ENCODE data around the gene CSPG4. TPM values are rescaled to one million over a fixed set of nuclear protein-coding genes. Genes with fewer than 3 reads are reported as not detected.
"Not testable (repeated sequence)": the region's sequence is repeated elsewhere in the genome, so short reads cannot be mapped to it uniquely, and the experiment has no call there.

CSPG4 gene
- total RNA-seq, 1 experiment from 2014 or later: 2.0 TPM

GRCh38 chr15:75705854-75706681 lies 6.6 kb downstream of the CSPG4 start:
- H4K5ac ChIP-seq (ENCODE audit: insufficient read length, low read depth, low read length): no peak overlapping the region
- no CpG with 5 or more reads among the region's 14 CpGs for WGBS (ENCODE audit: extremely low coverage, insufficient read length, low lambda C conversion rate)
- H3K9ac ChIP-seq (ENCODE audit: extremely low read depth, insufficient read length, low read length): no peak overlapping the region
- no peaks in the 10 kb centered on the region for H3K9me3 ChIP-seq (ENCODE audit: control insufficient read depth, low read depth, low read length)
- no peaks in the 10 kb centered on the region for H3K79me1 ChIP-seq (ENCODE audit: insufficient read depth, low read depth, low read length, poor library complexity, severe bottlenecking)
- no peak overlapping the region; the same call in 1 of the 2 replicates for H3K14ac ChIP-seq (ENCODE audit: insufficient read depth, low read length)
- no peaks in the 10 kb centered on the region for H3K27me3 ChIP-seq (ENCODE audit: insufficient read depth, low read length)
- H3K4me1 ChIP-seq (ENCODE audit: insufficient read depth, low read length): no peaks in the 10 kb centered on the region; the same call in 1 of the 2 replicates
- H2BK120ac ChIP-seq (ENCODE audit: low read depth, low read length, poor library complexity, severe bottlenecking): no peak overlapping the region
- H4K91ac ChIP-seq (ENCODE audit: insufficient read length, low read depth, low read length): no peak overlapping the region
- Mint-ChIP-seq H3K9me3 (no peaks in the 10 kb centered on the region; a peak in 1 of 5 replicates), H3K27ac (peak overlapping the region; percentile 9 to 34 (median 32); a peak in 4 of 7 replicates), H3K4me3 (no peak overlapping the region), H3K36me3 (ENCODE audit: insufficient read depth in 1 of 3, low read depth in 3 of 3) (no peaks in the 10 kb centered on the region), H3K4me1 (peaks cover 0 to 16% of the 10 kb centered on the region in 2 experiments; a peak in 2 of 4 replicates), H3K27me3 (ENCODE audit: low read depth) (peaks cover 3% of the 10 kb centered on the region; the same call in 1 of the 2 replicates)
- H3K4ac ChIP-seq (ENCODE audit: low read depth, low read length): no peak overlapping the region
- no peak overlapping the region for H3K27ac ChIP-seq (ENCODE audit: insufficient read length, low read depth, low read length)
- H3K4me2 ChIP-seq (ENCODE audit: insufficient read depth, insufficient read length, low read length): no peak overlapping the region
- H2AK5ac ChIP-seq (ENCODE audit: insufficient read length, low read length): no peak overlapping the region
- no peak overlapping the region for H2BK15ac ChIP-seq (ENCODE audit: low read depth, low read length)
- no peaks in the 10 kb centered on the region for H3K79me2 ChIP-seq (ENCODE audit: insufficient read depth, low read length)
- H2BK20ac ChIP-seq (ENCODE audit: low read depth, low read length, poor library complexity, severe bottlenecking): no peak overlapping the region
- no peaks in the 10 kb centered on the region for H3K23me2 ChIP-seq (ENCODE audit: insufficient read length, low read depth, low read length, poor library complexity, severe bottlenecking)
- H3K18ac ChIP-seq (ENCODE audit: insufficient read length, low read depth, low read length): no peak overlapping the region
- H2BK12ac ChIP-seq (ENCODE audit: insufficient read length, low read depth, low read length): no peak overlapping the region
- H4K20me1 ChIP-seq (ENCODE audit: control insufficient read depth, insufficient read depth, insufficient read length): no peaks in the 10 kb centered on the region
- DNase-seq: no peak
- no peak overlapping the region for H3T11ph ChIP-seq (ENCODE audit: low read length)
- H3K56ac ChIP-seq (ENCODE audit: insufficient read length, low read depth, low read length): no peak overlapping the region
- H2AFZ ChIP-seq (ENCODE audit: low read length): no peak overlapping the region
- no peak overlapping the region for H4K8ac ChIP-seq (replicated peaks; ENCODE audit: insufficient read length, low read depth, low read length)
- no peak for TF ChIP-seq CTCF (conservative IDR thresholded peaks at IDR 0.05)
- no peak overlapping the region for H3K23ac ChIP-seq (ENCODE audit: insufficient read length, low read depth, low read length)
- no peak overlapping the region for H2BK5ac ChIP-seq (ENCODE audit: insufficient read length, low read length)

DNA sequence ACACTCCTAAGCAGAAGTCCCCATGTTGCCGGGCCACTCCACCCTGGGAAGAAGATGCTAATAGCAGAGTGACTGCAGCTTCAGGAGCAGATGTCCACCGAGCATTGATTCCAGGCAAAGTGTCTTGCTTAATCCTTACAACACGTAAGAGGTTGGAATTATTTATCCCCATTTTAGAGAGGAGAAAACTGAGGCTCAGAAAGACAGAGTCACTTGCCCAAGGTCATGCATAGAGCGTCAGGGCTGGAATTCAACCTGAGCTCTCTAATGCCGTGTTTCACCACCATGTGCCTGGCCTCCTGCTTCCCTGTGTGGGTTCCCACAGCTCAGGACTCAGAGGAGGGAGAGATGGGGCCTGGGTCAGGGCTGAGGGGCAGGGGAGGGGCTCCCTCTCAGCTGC lies 7.3 kb downstream of the CSPG4 start:
- H3K18ac ChIP-seq (ENCODE audit: insufficient read length, low read depth, low read length); H3K27ac ChIP-seq (ENCODE audit: insufficient read length, low read depth, low read length); H4K8ac ChIP-seq (replicated peaks; ENCODE audit: insufficient read length, low read depth, low read length); H4K20me1 ChIP-seq (ENCODE audit: control insufficient read depth, insufficient read depth, insufficient read length); H3K4me1 ChIP-seq (ENCODE audit: insufficient read depth, low read length); H3K27me3 ChIP-seq (ENCODE audit: insufficient read depth, low read length); H2BK5ac ChIP-seq (ENCODE audit: insufficient read length, low read length); H3K4me3 Mint-ChIP-seq; H3K27me3 Mint-ChIP-seq (ENCODE audit: low read depth); H3K79me2 ChIP-seq (ENCODE audit: insufficient read depth, low read length); H4K5ac ChIP-seq (ENCODE audit: insufficient read length, low read depth, low read length); H2BK120ac ChIP-seq (ENCODE audit: low read depth, low read length, poor library complexity, severe bottlenecking); H3T11ph ChIP-seq (ENCODE audit: low read length); H2BK20ac ChIP-seq (ENCODE audit: low read depth, low read length, poor library complexity, severe bottlenecking); H2AK5ac ChIP-seq (ENCODE audit: insufficient read length, low read length); H3K36me3 Mint-ChIP-seq (ENCODE audit: insufficient read depth in 1 of 3, low read depth in 3 of 3); H4K91ac ChIP-seq (ENCODE audit: insufficient read length, low read depth, low read length); H3K23me2 ChIP-seq (ENCODE audit: insufficient read length, low read depth, low read length, poor library complexity, severe bottlenecking); H3K4me2 ChIP-seq (ENCODE audit: insufficient read depth, insufficient read length, low read length); H2BK15ac ChIP-seq (ENCODE audit: low read depth, low read length); H3K9me3 Mint-ChIP-seq; H3K27ac Mint-ChIP-seq; H3K56ac ChIP-seq (ENCODE audit: insufficient read length, low read depth, low read length); H3K79me1 ChIP-seq (ENCODE audit: insufficient read depth, low read depth, low read length, poor library complexity, severe bottlenecking); H3K14ac ChIP-seq (ENCODE audit: insufficient read depth, low read length); H3K9me3 ChIP-seq (ENCODE audit: control insufficient read depth, low read depth, low read length); H2BK12ac ChIP-seq (ENCODE audit: insufficient read length, low read depth, low read length); DNase-seq; H3K4ac ChIP-seq (ENCODE audit: low read depth, low read length); H3K9ac ChIP-seq (ENCODE audit: extremely low read depth, insufficient read length, low read length); H3K23ac ChIP-seq (ENCODE audit: insufficient read length, low read depth, low read length); H2AFZ ChIP-seq (ENCODE audit: low read length): not testable (repeated sequence)
- peaks cover 0 to 16% of the 10 kb centered on the region in 2 experiments; a peak in 2 of 4 replicates for H3K4me1 Mint-ChIP-seq
- no CpG with 5 or more reads among the region's 5 CpGs for WGBS (ENCODE audit: extremely low coverage, insufficient read length, low lambda C conversion rate)

Measured in H9 (cell line).